Measurements from ENCODE around the gene SIL1. TPM values are rescaled to one million over a fixed set of nuclear protein-coding genes. Genes with fewer than 3 reads are reported as not detected.
A peak's percentile ranks its signal among the peaks of the same experiment; 100 is the strongest.

The SIL1 gene
- total RNA-seq, 4 donors from 2014 or later: 20.3 to 39.2 (median 29.1) TPM

DNA sequence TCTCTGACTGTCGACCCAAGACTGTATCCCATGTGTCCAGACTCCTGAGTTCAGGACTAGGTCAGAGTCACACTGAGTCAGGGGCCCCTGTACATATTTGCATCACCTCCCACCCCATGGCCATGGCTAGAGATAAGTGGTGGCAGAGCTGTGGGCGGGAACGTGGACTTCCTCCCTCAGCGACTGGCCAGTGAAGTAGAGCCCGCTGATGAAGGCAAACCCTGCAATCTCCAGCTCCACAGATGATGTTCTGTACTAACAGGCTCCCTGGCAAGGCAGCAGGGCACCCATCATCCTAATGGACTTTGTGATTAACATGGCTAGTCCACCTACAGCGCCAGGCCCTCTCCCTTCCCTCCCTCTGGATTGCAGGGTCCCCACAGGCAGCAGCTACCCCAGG, 212.5 kb downstream of the SIL1 start:
- Histone ChIP-seq H3K36me3 (peaks cover 0 to 3% (median 0%) of the 10 kb centered on the region in 4 donors), H3K27ac (replicated peaks in 1 of 4) (peak overlapping the region in 2 of 4 donors; percentile 10 to 34), H3K4me3 (no peak overlapping the region), H3K9me3 (no peaks in the 10 kb centered on the region), H3K27me3 (no peaks in the 10 kb centered on the region), H3K4me1 (peaks cover 8 to 19% (median 13%) of the 10 kb centered on the region in 4 donors)
- no peak for DNase-seq (ENCODE audit: extremely low spot score)
- intact Hi-C loops (cut with DNase I): no loop called here
- 84% methylated on average over 6 of the region's 6 CpGs for WGBS
- TF ChIP-seq POLR2AphosphoS5 (IDR thresholded peaks at IDR 0.05): no peak
- no peak for TF ChIP-seq EP300 (IDR thresholded peaks at IDR 0.05)
- TF ChIP-seq CTCF (IDR thresholded peaks at IDR 0.05): no peak

GRCh38 chr5:138985256-138985655, 212.9 kb downstream of the SIL1 start:
- DNase-seq (ENCODE audit: extremely low spot score): no peak
- Histone ChIP-seq H3K27me3 (no peaks in the 10 kb centered on the region), H3K4me1 (peaks cover 8 to 23% (median 16%) of the 10 kb centered on the region in 4 donors), H3K4me3 (no peak overlapping the region), H3K36me3 (peaks cover 0 to 3% (median 0%) of the 10 kb centered on the region in 4 donors), H3K9me3 (no peaks in the 10 kb centered on the region), H3K27ac (replicated peaks in 1 of 4) (peak overlapping the region in 2 of 4 donors; percentile 10 to 34)
- no peak for TF ChIP-seq POLR2AphosphoS5 (IDR thresholded peaks at IDR 0.05)
- TF ChIP-seq POLR2A (IDR thresholded peaks at IDR 0.05; ENCODE audit: low read depth): no peak
- 75% methylated on average over 4 of the region's 4 CpGs for WGBS
- intact Hi-C loops (cut with DNase I): no loop called here

GRCh38 chr5:138983984-138984383, 214.2 kb downstream of the SIL1 start:
- intact Hi-C loops (cut with DNase I): no loop called here
- H3K4me1 ChIP-seq: peaks cover 8 to 25% (median 16%) of the 10 kb centered on the region in 4 donors
- TF ChIP-seq CTCF (IDR thresholded peaks at IDR 0.05) (no peak), POLR2A (IDR thresholded peaks at IDR 0.05; ENCODE audit: low read depth) (no peak), EP300 (IDR thresholded peaks at IDR 0.05) (no peak), POLR2AphosphoS5 (IDR thresholded peaks at IDR 0.05) (no peak)
- H3K36me3 ChIP-seq: peaks cover 0 to 3% (median 0%) of the 10 kb centered on the region in 4 donors
- WGBS: 84% methylated on average over 2 of the region's 2 CpGs
- H3K27me3 ChIP-seq: no peaks in the 10 kb centered on the region
- H3K4me3 ChIP-seq: no peak overlapping the region
- DNase-seq (ENCODE audit: extremely low spot score): no peak
- no peak overlapping the region for H3K27ac ChIP-seq (replicated peaks in 1 of 4)
- H3K9me3 ChIP-seq: no peaks in the 10 kb centered on the region

GRCh38 chr5:138981586-138981985, 216.6 kb downstream of the SIL1 start:
- Histone ChIP-seq H3K36me3 (peaks cover 0 to 3% (median 0%) of the 10 kb centered on the region in 4 donors), H3K9me3 (no peaks in the 10 kb centered on the region), H3K4me1 (peaks cover 8 to 25% (median 16%) of the 10 kb centered on the region in 4 donors), H3K27me3 (no peaks in the 10 kb centered on the region), H3K4me3 (no peak overlapping the region), H3K27ac (replicated peaks in 1 of 4) (no peak overlapping the region)
- DNase-seq (ENCODE audit: extremely low spot score): no peak
- 92% methylated on average over 7 of the region's 7 CpGs for WGBS
- intact Hi-C loops (cut with DNase I): no loop called here
- TF ChIP-seq EP300 (IDR thresholded peaks at IDR 0.05) (no peak), POLR2A (IDR thresholded peaks at IDR 0.05; ENCODE audit: low read depth) (no peak), CTCF (IDR thresholded peaks at IDR 0.05) (no peak), POLR2AphosphoS5 (IDR thresholded peaks at IDR 0.05) (no peak)

- Histone ChIP-seq H3K36me3 (peaks cover 0 to 3% (median 0%) of the 10 kb centered on the region in 4 donors), H3K27me3 (no peaks in the 10 kb centered on the region), H3K4me3 (no peak overlapping the region), H3K27ac (replicated peaks in 1 of 4) (no peak overlapping the region), H3K9me3 (no peaks in the 10 kb centered on the region), H3K4me1 (peaks cover 8 to 25% (median 16%) of the 10 kb centered on the region in 4 donors)
- no peak for TF ChIP-seq POLR2A (IDR thresholded peaks at IDR 0.05; ENCODE audit: low read depth)
- no peak for TF ChIP-seq CTCF (IDR thresholded peaks at IDR 0.05)
- TF ChIP-seq EP300 (IDR thresholded peaks at IDR 0.05): no peak
- TF ChIP-seq POLR2AphosphoS5 (IDR thresholded peaks at IDR 0.05): no peak
- DNase-seq (ENCODE audit: extremely low spot score): no peak
- WGBS: 75% methylated on average over 3 of the region's 3 CpGs
- intact Hi-C loops (cut with DNase I): no loop called here
These were observed 217.0 kb downstream of the SIL1 start for GRCh38 chr5:138981131-138981530.

All from esophagus muscularis mucosa (tissue), 4 donors.